D721Med (cell line): ENCODE data around the gene PPP6R3.

Experiments
- DNase-seq: peaks from one replicate; pipeline ENCODE4 v3.0.0; 2011; ENCODE audit warnings: low spot score; ENCODE audit not compliant: insufficient read length
- FAIRE-seq: peaks from 2 replicates; lab custom pipeline; 2011; peaks lifted over from hg19 to GRCh38; lab: Jason Lieb, UNC
- CTCF ChIP-seq: IDR thresholded peaks from 2 replicates; pipeline ENCODE4 v1.5.1; 2012; ENCODE audit warnings: mild to moderate bottlenecking, control low read depth; ENCODE audit not compliant: insufficient read depth; ENCODE audit errors: missing control alignments

PPP6R3 gene

GRCh38 chr11:68418648-68419047 is 41.9 kb upstream of the PPP6R3 start:
- TF ChIP-seq CTCF, result no peak
- no peak for FAIRE-seq
- no peak for DNase-seq

- DNase-seq (no peak), FAIRE-seq (no peak)
- TF ChIP-seq CTCF, result no peak
Measured at GRCh38 chr11:68420171-68420570, 40.4 kb upstream of the PPP6R3 start.

GRCh38 chr11:68423481-68423880 is 37.1 kb upstream of the PPP6R3 start:
- DNase-seq, result no peak
- no peak for FAIRE-seq
- no peak for TF ChIP-seq CTCF

- no peak for FAIRE-seq
- TF ChIP-seq CTCF, result no peak
- DNase-seq, result no peak
Measured at GRCh38 chr11:68424101-68424632, 36.4 kb upstream of the PPP6R3 start.

GRCh38 chr11:68424981-68425865 is 35.3 kb upstream of the PPP6R3 start:
- no peak for DNase-seq
- FAIRE-seq, result no peak

GRCh38 chr11:68425866-68426380 is 34.6 kb upstream of the PPP6R3 start:
- TF ChIP-seq CTCF, result no peak
- FAIRE-seq, result no peak
- DNase-seq, result no peak

More at GRCh38 chr11:68424981-68425865, 35.3 kb upstream of the PPP6R3 start:
- no peak for TF ChIP-seq CTCF
